ENCODE measurements around the gene USP9X.

Gene USP9X

GRCh38 chrX:41045960-41046567 lies 39.2 kb upstream of the USP9X start:
- TF ChIP-seq FOXM1 (IDR thresholded peaks at IDR 0.05; ENCODE audit: borderline replicate concordance, low read depth) (no peak), TAF1 (IDR thresholded peaks at IDR 0.05; ENCODE audit: low read depth) (no peak)

- TF ChIP-seq NFIC (IDR thresholded peaks at IDR 0.05) (no peak), ZBTB7A (IDR thresholded peaks at IDR 0.05; ENCODE audit: low read depth) (no peak), TAF1 (IDR thresholded peaks at IDR 0.05; ENCODE audit: low read depth) (no peak), EGR1 (IDR thresholded peaks at IDR 0.05) (no peak), CREB1 (IDR thresholded peaks at IDR 0.05; ENCODE audit: low read depth) (no peak), RAD21 (IDR thresholded peaks at IDR 0.05; ENCODE audit: low read depth) (no peak), MAX (IDR thresholded peaks at IDR 0.05) (no peak), YY1 (IDR thresholded peaks at IDR 0.05; ENCODE audit: low read depth) (no peak), TEAD4 (IDR thresholded peaks at IDR 0.05) (no peak), FOXM1 (IDR thresholded peaks at IDR 0.05; ENCODE audit: borderline replicate concordance, low read depth) (no peak), TCF12 (IDR thresholded peaks at IDR 0.05; ENCODE audit: low read depth) (no peak), EP300 (IDR thresholded peaks at IDR 0.05; ENCODE audit: borderline replicate concordance) (no peak)
- TF ChIP-seq, protein P1, sequence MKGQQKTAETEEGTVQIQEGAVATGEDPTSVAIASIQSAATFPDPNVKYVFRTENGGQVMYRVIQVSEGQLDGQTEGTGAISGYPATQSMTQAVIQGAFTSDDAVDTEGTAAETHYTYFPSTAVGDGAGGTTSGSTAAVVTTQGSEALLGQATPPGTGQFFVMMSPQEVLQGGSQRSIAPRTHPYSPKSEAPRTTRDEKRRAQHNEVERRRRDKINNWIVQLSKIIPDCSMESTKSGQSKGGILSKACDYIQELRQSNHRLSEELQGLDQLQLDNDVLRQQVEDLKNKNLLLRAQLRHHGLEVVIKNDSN (IDR thresholded peaks at IDR 0.05): no peak
Observed at GRCh38 chrX:41047878-41048534, 37.2 kb upstream of the USP9X start.

DNA sequence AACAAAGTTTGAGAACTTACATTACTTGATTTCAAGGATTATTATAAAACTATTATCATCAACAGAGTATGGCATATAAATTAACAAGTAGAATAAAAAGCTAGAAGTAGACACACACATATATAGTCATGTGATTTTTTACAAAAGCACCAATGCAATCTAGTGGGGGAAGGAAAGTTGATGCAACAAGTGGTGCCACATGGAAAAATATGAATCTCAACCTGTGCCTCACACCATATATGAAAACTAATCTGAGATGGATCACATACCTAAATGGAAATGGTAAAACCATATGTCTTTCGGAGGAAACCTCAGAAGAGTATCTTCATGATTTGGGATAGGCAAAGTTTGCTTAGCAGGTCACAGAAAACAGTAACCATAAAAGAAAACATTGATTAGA lies 34.9 kb upstream of the USP9X start:
- no peak for TF ChIP-seq RAD21 (IDR thresholded peaks at IDR 0.05; ENCODE audit: low read depth)
- TF ChIP-seq CEBPB (IDR thresholded peaks at IDR 0.05): no peak
- no peak for TF ChIP-seq CREB1 (IDR thresholded peaks at IDR 0.05; ENCODE audit: low read depth)
- TF ChIP-seq FOXM1 (IDR thresholded peaks at IDR 0.05; ENCODE audit: borderline replicate concordance, low read depth): no peak
- no peak for TF ChIP-seq MAX (IDR thresholded peaks at IDR 0.05)
- no peak for TF ChIP-seq TCF12 (IDR thresholded peaks at IDR 0.05; ENCODE audit: low read depth)

DNA sequence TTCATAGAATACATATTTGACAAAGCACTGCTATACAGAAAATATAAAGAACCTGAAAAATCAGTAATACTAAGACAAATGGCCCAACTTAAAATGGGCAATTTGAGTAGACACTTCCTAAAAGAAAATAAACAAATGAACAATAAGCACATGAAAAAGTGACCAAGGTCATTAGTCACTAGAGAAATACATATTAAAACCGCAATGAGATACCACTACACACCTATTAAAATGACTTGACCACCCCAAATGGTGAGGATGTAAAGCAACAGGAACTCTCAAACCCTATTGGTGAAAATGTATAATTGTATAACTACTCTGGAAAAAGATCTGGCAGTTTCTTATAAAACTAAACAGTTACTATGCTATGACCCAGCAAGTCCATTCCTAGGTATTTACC lies 34.0 kb upstream of the USP9X start:
- TF ChIP-seq ZBTB7A (IDR thresholded peaks at IDR 0.05; ENCODE audit: low read depth): no peak
- TF ChIP-seq YY1 (IDR thresholded peaks at IDR 0.05; ENCODE audit: low read depth): no peak
- no peak for TF ChIP-seq RAD21 (IDR thresholded peaks at IDR 0.05; ENCODE audit: low read depth)
- TF ChIP-seq CEBPB (IDR thresholded peaks at IDR 0.05): no peak
- TF ChIP-seq, protein P1 (IDR thresholded peaks at IDR 0.05): no peak
- no peak for TF ChIP-seq FOXM1 (IDR thresholded peaks at IDR 0.05; ENCODE audit: borderline replicate concordance, low read depth)
- TF ChIP-seq EGR1 (IDR thresholded peaks at IDR 0.05): no peak
- TF ChIP-seq, protein P2, sequence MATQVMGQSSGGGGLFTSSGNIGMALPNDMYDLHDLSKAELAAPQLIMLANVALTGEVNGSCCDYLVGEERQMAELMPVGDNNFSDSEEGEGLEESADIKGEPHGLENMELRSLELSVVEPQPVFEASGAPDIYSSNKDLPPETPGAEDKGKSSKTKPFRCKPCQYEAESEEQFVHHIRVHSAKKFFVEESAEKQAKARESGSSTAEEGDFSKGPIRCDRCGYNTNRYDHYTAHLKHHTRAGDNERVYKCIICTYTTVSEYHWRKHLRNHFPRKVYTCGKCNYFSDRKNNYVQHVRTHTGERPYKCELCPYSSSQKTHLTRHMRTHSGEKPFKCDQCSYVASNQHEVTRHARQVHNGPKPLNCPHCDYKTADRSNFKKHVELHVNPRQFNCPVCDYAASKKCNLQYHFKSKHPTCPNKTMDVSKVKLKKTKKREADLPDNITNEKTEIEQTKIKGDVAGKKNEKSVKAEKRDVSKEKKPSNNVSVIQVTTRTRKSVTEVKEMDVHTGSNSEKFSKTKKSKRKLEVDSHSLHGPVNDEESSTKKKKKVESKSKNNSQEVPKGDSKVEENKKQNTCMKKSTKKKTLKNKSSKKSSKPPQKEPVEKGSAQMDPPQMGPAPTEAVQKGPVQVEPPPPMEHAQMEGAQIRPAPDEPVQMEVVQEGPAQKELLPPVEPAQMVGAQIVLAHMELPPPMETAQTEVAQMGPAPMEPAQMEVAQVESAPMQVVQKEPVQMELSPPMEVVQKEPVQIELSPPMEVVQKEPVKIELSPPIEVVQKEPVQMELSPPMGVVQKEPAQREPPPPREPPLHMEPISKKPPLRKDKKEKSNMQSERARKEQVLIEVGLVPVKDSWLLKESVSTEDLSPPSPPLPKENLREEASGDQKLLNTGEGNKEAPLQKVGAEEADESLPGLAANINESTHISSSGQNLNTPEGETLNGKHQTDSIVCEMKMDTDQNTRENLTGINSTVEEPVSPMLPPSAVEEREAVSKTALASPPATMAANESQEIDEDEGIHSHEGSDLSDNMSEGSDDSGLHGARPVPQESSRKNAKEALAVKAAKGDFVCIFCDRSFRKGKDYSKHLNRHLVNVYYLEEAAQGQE (IDR thresholded peaks at IDR 0.05; ENCODE audit: low read depth): no peak
- no peak for TF ChIP-seq MAX (IDR thresholded peaks at IDR 0.05)
- no peak for TF ChIP-seq TAF1 (IDR thresholded peaks at IDR 0.05; ENCODE audit: low read depth)
- no peak for TF ChIP-seq CREB1 (IDR thresholded peaks at IDR 0.05; ENCODE audit: low read depth)
- no peak for TF ChIP-seq TCF12 (IDR thresholded peaks at IDR 0.05; ENCODE audit: low read depth)
- TF ChIP-seq EP300 (IDR thresholded peaks at IDR 0.05; ENCODE audit: borderline replicate concordance): no peak
- no peak for TF ChIP-seq NFIC (IDR thresholded peaks at IDR 0.05)

GRCh38 chrX:41055740-41056139 lies 29.5 kb upstream of the USP9X start:
- TF ChIP-seq TCF12 (IDR thresholded peaks at IDR 0.05; ENCODE audit: low read depth) (no peak), MAX (IDR thresholded peaks at IDR 0.05) (no peak), EGR1 (IDR thresholded peaks at IDR 0.05) (no peak), TAF1 (IDR thresholded peaks at IDR 0.05; ENCODE audit: low read depth) (no peak), NFIC (IDR thresholded peaks at IDR 0.05) (no peak), EP300 (IDR thresholded peaks at IDR 0.05; ENCODE audit: borderline replicate concordance) (no peak), ZBTB7A (IDR thresholded peaks at IDR 0.05; ENCODE audit: low read depth) (no peak), TEAD4 (IDR thresholded peaks at IDR 0.05) (no peak), RAD21 (IDR thresholded peaks at IDR 0.05; ENCODE audit: low read depth) (no peak), CEBPB (IDR thresholded peaks at IDR 0.05) (no peak), FOXM1 (IDR thresholded peaks at IDR 0.05; ENCODE audit: borderline replicate concordance, low read depth) (no peak), YY1 (IDR thresholded peaks at IDR 0.05; ENCODE audit: low read depth) (no peak), CREB1 (IDR thresholded peaks at IDR 0.05; ENCODE audit: low read depth) (no peak)
- TF ChIP-seq, protein P2 (IDR thresholded peaks at IDR 0.05; ENCODE audit: low read depth): no peak
- TF ChIP-seq, protein P1 (IDR thresholded peaks at IDR 0.05): no peak

Measured in Ishikawa (cell line).